Testis (tissue), 3 donors: Measurements from ENCODE around the gene SLC38A3. TPM values are rescaled to one million over a fixed set of nuclear protein-coding genes. Genes with fewer than 3 reads are reported as not detected.

Experiments
- DNase-seq: peaks from one replicate; pipeline ENCODE4 v3.0.0-alpha.2; 2019
- H3K27ac ChIP-seq, 2 donors: fragments of 200-600 bp; sonication (generic); one replicate each; pipeline ENCODE4 v1.5.1; 2019
- H3K27me3 ChIP-seq: fragments of 200-600 bp; sonication (generic); one replicate; pipeline ENCODE4 v1.5.1; 2019
- H3K36me3 ChIP-seq: fragments of 200-600 bp; sonication (generic); one replicate; pipeline ENCODE4 v1.5.1; 2017; ENCODE audit warnings: low read depth; ENCODE audit errors: missing control alignments
- H3K4me1 ChIP-seq: fragments of 200-600 bp; sonication (generic); one replicate; pipeline ENCODE4 v1.5.1; 2019
- H3K4me3 ChIP-seq, 2 donors: fragments of 200-600 bp; sonication (generic); one replicate each; pipeline ENCODE4 v1.5.1; 2017 to 2019
- H3K9me3 ChIP-seq: fragments of 200-600 bp; sonication (generic); one replicate; pipeline ENCODE4 v1.5.1; 2017
- POLR2A ChIP-seq: fragments of 450-650 bp; IDR thresholded peaks from one replicate; pipeline ENCODE4 v1.6.1; 2017; ENCODE audit warnings: antibody characterized with exemption, mild to moderate bottlenecking, moderate library complexity
- WGBS, 2 donors: methylation state at CpG; one replicate each; pipeline ENCODE4 v1.1.5; 2018; 5-methylcytosine and 5-hydroxymethylcytosine counted together
- intact Hi-C: fragments of 100-400 bp; cut with DNase I; formaldehyde crosslinking; loops from one replicate; pipeline ENCODE4 v1.15.1; 2023; ENCODE audit warnings: low total_unique reads
- polyA plus RNA-seq: library from polyadenylated mRNA; stranded (reverse); fragments of 350-450 nt; fragmentation: Illumina TruSeq; extraction: RNeasy Lipid Tissue Mini Kit (QIAGEN cat#74804); gene quantifications from one replicate; pipeline ENCODE4 v1.2.3, GENCODE V29; 2014; ENCODE audit warnings: low read depth, low replicate concordance; ENCODE audit not compliant: insufficient read depth
- total RNA-seq, 2 donors: library from RNA; depleted of rRNA; stranded (reverse); fragments of >200 nt; gene quantifications; one replicate each; pipeline ENCODE4 v1.2.3, GENCODE V29; 2016
- TF ChIP-seq, protein P1 (sequence below), 3 experiments: fragments of 450-650 bp in 2 of 3; fragments of 200-600 bp in 1 of 3; sonication (generic) in 1 of 3; IDR thresholded peaks; one replicate each; pipeline ENCODE4 v1.5.1; 2016 to 2019; ENCODE audit warnings: antibody characterized with exemption in 3 of 3, mild to moderate bottlenecking in 2 of 3, moderate library complexity in 1 of 3

Gene SLC38A3
- total and polyA plus RNA-seq, 3 donors from 2014 or later = 3.4 to 5.4 (median 4.3) TPM

DNA sequence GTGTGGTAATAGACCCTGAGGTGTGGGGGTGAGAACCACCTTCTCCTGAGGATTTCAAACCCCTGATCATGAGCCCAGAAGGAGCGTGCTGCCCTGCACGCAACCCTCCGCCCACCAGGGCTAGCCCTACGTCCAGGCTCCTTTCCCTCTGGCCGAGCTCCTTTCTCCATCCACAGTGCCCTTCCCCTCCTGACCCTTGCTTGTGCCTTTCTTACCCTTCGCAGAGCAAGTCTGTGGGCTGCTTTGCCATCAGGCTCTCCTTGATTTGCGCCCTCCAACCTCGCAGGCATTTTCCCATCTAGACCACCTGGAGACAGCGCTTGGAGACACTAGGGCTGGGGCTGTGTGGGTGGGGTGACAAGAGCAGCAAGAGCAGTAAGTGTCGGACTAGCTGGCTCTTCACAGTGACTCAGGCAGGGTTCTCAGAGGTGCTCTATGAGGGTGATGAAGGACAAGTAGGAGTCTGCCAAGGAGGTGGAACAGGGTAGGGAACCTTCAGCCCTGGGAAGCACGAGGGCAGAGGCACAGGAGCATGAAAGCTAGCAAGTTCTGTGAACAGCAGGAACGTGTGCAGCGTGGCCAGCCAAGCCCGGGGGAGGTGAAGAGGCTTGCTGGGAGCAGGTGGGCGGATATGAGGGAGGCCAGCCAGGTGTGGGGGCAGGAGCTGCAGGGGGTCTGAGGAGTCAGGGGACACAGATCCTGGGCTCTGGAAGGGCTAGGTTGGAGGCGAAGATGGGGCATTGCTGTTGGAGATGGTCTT, 2.5 kb upstream of the SLC38A3 start:
- Histone ChIP-seq H3K9me3 (no peaks in the 10 kb centered on the region), H3K36me3 (no peaks in the 10 kb centered on the region), H3K4me3 (no peak overlapping the region), H3K4me1 (no peaks in the 10 kb centered on the region), H3K27ac (no peak overlapping the region), H3K27me3 (no peaks in the 10 kb centered on the region)
- intact Hi-C loops = no loop called here
- 73 to 83% methylated on average over 16 of the region's 16 CpGs for WGBS, 2 donors
- DNase-seq = no peak
- no peak for TF ChIP-seq POLR2A
- TF ChIP-seq, protein P1, sequence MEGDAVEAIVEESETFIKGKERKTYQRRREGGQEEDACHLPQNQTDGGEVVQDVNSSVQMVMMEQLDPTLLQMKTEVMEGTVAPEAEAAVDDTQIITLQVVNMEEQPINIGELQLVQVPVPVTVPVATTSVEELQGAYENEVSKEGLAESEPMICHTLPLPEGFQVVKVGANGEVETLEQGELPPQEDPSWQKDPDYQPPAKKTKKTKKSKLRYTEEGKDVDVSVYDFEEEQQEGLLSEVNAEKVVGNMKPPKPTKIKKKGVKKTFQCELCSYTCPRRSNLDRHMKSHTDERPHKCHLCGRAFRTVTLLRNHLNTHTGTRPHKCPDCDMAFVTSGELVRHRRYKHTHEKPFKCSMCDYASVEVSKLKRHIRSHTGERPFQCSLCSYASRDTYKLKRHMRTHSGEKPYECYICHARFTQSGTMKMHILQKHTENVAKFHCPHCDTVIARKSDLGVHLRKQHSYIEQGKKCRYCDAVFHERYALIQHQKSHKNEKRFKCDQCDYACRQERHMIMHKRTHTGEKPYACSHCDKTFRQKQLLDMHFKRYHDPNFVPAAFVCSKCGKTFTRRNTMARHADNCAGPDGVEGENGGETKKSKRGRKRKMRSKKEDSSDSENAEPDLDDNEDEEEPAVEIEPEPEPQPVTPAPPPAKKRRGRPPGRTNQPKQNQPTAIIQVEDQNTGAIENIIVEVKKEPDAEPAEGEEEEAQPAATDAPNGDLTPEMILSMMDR (IDR thresholded peaks at IDR 0.05) = no peak

DNA sequence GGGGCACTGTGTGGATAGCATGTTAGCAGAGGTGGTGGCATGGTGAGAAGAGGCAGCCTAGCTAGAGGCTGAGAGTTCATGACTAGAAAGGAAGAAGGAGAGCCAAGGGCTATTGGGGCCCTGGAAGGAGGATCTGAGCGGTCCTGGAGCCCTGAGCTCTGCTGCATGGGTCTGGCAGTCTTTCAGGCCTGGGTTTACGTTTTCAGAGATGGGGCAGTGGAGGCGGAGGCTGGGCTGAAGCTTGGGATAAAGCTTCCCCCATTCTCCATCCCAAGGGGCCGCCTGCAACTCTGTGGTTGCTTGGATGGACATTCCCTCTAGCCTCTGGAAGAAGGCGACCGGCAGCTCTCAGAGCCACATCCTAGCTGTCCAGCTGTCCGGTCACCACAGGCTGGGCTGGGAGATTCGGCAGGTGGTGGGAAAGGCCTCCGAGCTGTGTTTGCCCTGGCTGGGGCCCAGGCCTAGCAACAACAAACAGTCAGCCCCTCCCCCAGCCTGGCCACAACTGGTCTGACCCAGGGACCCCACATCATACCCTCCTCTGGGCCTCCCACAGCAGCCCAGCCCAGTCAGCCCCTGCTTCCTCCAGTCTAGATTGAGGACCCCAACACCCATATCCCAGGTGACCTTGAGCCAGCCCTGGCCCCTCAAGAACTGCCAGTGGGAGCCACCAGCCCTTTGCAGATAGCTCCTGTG, 1.8 kb upstream of the SLC38A3 start:
- no peaks in the 10 kb centered on the region for H3K9me3 ChIP-seq
- H3K27ac ChIP-seq = no peak overlapping the region
- H3K4me3 ChIP-seq = no peak overlapping the region
- H3K36me3 ChIP-seq = no peaks in the 10 kb centered on the region
- no peak for TF ChIP-seq POLR2A
- TF ChIP-seq, protein P1 (IDR thresholded peaks at IDR 0.05) = no peak
- WGBS, 2 donors = 63 to 75% methylated on average over 8 to 9 of the region's 9 CpGs
- no peaks in the 10 kb centered on the region for H3K27me3 ChIP-seq
- intact Hi-C loops = no loop called here
- no peaks in the 10 kb centered on the region for H3K4me1 ChIP-seq
- no peak for DNase-seq

DNA sequence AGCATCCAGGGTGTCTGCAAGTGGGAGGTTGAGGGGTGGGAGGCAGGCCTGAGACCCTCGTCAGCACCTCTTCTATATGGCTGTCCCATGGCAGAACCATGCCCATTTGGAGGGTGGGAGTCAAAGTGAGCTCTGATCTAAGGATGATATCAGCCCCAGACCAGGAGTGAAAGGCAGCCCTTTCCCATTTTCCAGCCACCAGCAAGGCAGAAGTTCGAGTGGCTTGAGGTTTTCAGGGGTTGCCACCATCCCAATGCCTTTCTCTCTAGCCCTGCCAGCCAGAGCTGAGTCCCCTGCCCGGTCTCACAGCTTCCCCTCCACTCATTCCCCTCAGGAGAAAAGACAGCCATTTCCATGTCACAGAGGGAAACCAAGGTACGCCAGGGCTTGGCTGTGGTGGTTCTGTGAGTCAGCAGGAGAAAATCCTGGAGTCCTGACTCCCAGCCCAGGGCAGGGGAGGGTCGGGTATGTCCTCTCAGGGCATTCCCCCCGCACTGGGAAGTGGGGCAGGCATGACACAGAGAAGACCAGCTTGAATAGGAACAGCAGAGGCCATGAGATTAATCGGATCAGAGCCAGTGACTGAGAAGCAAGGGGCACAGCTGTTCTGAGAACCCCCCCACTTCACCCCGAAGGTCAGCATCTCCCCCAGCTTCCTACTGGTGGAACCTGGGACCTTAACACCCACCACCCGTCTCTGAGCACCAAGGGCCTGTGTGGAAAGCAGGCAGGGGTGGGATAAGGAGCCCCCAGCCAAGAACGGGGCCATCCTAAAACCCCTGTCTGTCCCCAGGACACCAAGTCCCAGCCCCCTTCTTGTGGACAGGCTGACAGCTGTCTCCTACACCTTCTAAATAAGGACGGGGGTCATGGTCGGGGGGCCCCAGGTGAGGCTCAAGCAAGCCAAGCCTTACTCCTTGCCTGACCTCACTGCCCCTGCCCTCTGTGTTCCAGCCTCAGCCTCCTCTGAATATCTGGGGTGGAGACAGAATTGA, 965 bp upstream of the SLC38A3 start:
- Histone ChIP-seq H3K27me3 (no peaks in the 10 kb centered on the region), H3K27ac (no peak overlapping the region), H3K36me3 (no peaks in the 10 kb centered on the region), H3K9me3 (no peaks in the 10 kb centered on the region), H3K4me3 (peak overlapping the region; percentile 27 to 58), H3K4me1 (no peaks in the 10 kb centered on the region)
- no peak for DNase-seq
- no peak for TF ChIP-seq POLR2A
- TF ChIP-seq, protein P1 (IDR thresholded peaks at IDR 0.05) = no peak
- intact Hi-C loops = no loop called here
- 59 to 71% methylated on average over 12 of the region's 12 CpGs for WGBS, 2 donors

DNA sequence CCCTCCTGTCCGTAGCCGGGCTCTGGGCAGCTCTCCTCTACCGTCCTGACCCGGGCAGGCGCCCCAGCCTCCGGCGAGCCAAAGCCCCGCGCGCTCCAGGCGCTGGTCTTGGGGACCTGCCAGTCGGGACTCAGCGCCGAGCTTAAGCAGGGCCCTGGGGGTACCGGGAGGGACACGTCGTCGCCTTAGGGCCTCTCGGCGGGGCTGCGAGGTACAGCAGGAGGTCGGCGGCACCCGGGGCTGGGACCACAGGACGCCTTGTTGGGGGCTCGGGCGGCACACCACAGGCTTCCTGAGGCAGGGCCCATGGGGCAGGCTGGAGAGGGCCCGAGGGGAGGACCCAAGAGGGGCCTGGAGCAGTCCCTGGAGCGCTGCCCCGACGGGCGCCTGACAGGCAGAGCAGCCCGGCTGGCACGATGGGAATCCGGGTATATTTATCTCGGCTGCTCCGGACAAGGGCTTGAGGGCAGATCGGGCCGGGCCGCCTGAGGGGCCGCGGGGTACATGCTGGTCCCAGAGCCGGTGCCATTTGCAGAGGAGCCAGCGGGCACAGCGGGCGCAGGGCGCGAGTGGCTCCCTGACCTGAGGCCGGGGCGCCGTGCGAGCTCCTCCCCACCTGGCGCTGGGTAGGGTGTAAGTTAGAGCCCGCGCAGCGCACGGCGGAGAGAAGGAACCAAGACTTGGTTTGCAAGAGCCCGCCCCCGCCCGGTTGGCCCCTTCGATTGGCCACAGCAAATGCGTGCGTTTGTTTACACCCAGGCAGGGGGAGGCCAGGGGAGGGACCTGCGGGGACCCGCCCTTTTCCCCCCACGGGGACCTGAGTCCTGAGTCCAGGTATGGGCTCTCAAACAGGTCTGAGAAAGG, 574 bp downstream of the SLC38A3 start:
- TF ChIP-seq, protein P1 (IDR thresholded peaks at IDR 0.05) = no peak
- no peak for TF ChIP-seq POLR2A
- intact Hi-C loops = no loop called here
- no peaks in the 10 kb centered on the region for H3K9me3 ChIP-seq
- H3K27ac ChIP-seq = no peak overlapping the region
- H3K4me1 ChIP-seq = no peaks in the 10 kb centered on the region
- no peaks in the 10 kb centered on the region for H3K27me3 ChIP-seq
- no peaks in the 10 kb centered on the region for H3K36me3 ChIP-seq
- peak overlapping the region; percentile 27 to 58 for H3K4me3 ChIP-seq
- DNase-seq = peak; percentile 51
- WGBS, 2 donors = 24 to 51% methylated on average over 6 to 53 of the region's 67 CpGs
